Spleen (tissue), 7 donors: ENCODE measurements around the gene ATG10.

Experiments used
- CTCF ChIP-seq, 11 experiments: fragments of 200-600 bp in 7 of 11; fragments of 450-650 bp in 4 of 11; sonication (generic) in 4 of 11; IDR thresholded peaks in 8 of 11; conservative IDR thresholded peaks in 3 of 11; 1 replicate in 7 of 11; 2 replicates in 4 of 11; pipeline versions ENCODE4 v1.4.0 to v1.8.0; 2016 to 2021; ENCODE audit warnings: antibody characterized with exemption in 11 of 11, inconsistent platforms in 4 of 11, mild to moderate bottlenecking in 1 of 11
- POLR2A ChIP-seq, 3 donors: fragments of 450-650 bp; IDR thresholded peaks; one replicate each; pipeline ENCODE4 v1.5.1; 2017; ENCODE audit warnings: antibody characterized with exemption in 3 of 3, mild to moderate bottlenecking in 1 of 3
- donor health status: DM: no; HTN: no; CAD: no; lungs with moderate emphysema.
- donor health status: DM: no; HTN: no; CAD: no.
- donor health status: DM: no; HTN: no; CAD: no.

- TF ChIP-seq POLR2A (IDR thresholded peaks at IDR 0.05) (no peak), CTCF (IDR thresholded peaks at IDR 0.05 in 8 of 11, conservative IDR thresholded peaks at IDR 0.05 in 3 of 11) (no peak)
Observed at GRCh38 chr5:82164176-82164976, 192.6 kb downstream of the ATG10 start.
